Measurements from ENCODE around the gene REEP1. TPM values are rescaled to one million over a fixed set of nuclear protein-coding genes. Genes with fewer than 3 reads are reported as not detected.

Gene REEP1
- total RNA-seq, 1 donor from 2014 or later: 12.0 TPM

DNA sequence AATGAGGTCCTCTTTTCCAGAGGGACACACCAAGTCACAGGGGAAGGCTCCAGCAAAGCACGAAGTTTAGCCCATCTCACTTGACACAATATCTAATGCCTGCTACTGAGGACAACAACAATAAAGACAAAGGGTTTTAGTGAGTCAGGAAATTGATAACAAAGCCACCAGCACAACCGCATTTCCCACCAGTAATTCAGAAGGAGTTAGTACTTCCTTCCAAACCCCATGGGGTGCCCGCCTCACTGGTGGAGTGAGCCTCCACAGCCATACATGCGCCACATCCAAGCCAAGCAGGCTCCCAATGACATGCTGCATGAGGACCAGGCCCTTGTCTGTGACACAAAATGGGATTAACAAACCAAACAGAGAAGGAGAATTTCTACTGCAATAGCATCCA, 98.1 kb downstream of the REEP1 start:
- Mint-ChIP-seq H3K27me3 (no peaks in the 10 kb centered on the region), H3K36me3 (ENCODE audit: insufficient read depth) (no peaks in the 10 kb centered on the region)
- no peak for DNase-seq (ENCODE audit: low spot score, unreplicated experiment)

DNA sequence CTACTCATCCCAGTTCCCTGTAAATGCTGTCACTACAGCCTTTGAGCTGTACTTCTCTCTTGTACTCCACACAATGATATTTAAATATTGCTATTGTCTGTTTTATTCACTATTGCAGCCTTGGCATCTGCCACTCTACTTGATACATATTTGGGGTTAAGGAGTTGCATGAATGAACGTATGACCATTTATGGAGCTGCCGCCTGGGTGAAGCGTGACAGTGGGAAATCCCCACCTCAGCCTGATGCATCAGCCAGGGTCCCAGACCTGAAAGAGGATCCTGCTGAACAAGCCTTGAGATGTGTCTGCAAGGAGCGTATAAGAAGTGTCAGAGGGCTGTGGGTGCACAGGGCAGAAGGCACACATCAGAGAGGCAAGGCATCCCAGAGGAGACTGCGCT, 99.1 kb downstream of the REEP1 start:
- H3K9me3 Mint-ChIP-seq (ENCODE audit: low read depth): no peaks in the 10 kb centered on the region
- TF ChIP-seq CTCF (IDR thresholded peaks at IDR 0.05; ENCODE audit: unreplicated experiment): no peak
- H3K36me3 Mint-ChIP-seq (ENCODE audit: insufficient read depth): no peaks in the 10 kb centered on the region
- H3K4me1 Mint-ChIP-seq (ENCODE audit: low read depth): peaks cover 23% of the 10 kb centered on the region
- no peak for DNase-seq (ENCODE audit: low spot score, unreplicated experiment)
- no peak overlapping the region for H3K27ac Mint-ChIP-seq
- H3K4me3 Mint-ChIP-seq (ENCODE audit: low read depth): no peak overlapping the region
- no peaks in the 10 kb centered on the region for H3K27me3 Mint-ChIP-seq

More for the DNA sequence above, 98.1 kb downstream of the REEP1 start:
- peaks cover 28% of the 10 kb centered on the region for H3K4me1 Mint-ChIP-seq (ENCODE audit: low read depth)
- no peak overlapping the region for H3K4me3 Mint-ChIP-seq (ENCODE audit: low read depth)
- no peak overlapping the region for H3K27ac Mint-ChIP-seq
- no peaks in the 10 kb centered on the region for H3K9me3 Mint-ChIP-seq (ENCODE audit: low read depth)
- TF ChIP-seq CTCF (IDR thresholded peaks at IDR 0.05; ENCODE audit: unreplicated experiment): no peak

- H3K27me3 Mint-ChIP-seq: no peaks in the 10 kb centered on the region
- no peaks in the 10 kb centered on the region for H3K9me3 Mint-ChIP-seq (ENCODE audit: low read depth)
- H3K4me1 Mint-ChIP-seq (ENCODE audit: low read depth): peaks cover 17% of the 10 kb centered on the region
- TF ChIP-seq CTCF (IDR thresholded peaks at IDR 0.05; ENCODE audit: unreplicated experiment): no peak
- no peak for DNase-seq (ENCODE audit: low spot score, unreplicated experiment)
- H3K36me3 Mint-ChIP-seq (ENCODE audit: insufficient read depth): no peaks in the 10 kb centered on the region
- no peak overlapping the region for H3K4me3 Mint-ChIP-seq (ENCODE audit: low read depth)
- H3K27ac Mint-ChIP-seq: no peak overlapping the region
These were observed 100.3 kb downstream of the REEP1 start for GRCh38 chr2:86237172-86237571.

DNA sequence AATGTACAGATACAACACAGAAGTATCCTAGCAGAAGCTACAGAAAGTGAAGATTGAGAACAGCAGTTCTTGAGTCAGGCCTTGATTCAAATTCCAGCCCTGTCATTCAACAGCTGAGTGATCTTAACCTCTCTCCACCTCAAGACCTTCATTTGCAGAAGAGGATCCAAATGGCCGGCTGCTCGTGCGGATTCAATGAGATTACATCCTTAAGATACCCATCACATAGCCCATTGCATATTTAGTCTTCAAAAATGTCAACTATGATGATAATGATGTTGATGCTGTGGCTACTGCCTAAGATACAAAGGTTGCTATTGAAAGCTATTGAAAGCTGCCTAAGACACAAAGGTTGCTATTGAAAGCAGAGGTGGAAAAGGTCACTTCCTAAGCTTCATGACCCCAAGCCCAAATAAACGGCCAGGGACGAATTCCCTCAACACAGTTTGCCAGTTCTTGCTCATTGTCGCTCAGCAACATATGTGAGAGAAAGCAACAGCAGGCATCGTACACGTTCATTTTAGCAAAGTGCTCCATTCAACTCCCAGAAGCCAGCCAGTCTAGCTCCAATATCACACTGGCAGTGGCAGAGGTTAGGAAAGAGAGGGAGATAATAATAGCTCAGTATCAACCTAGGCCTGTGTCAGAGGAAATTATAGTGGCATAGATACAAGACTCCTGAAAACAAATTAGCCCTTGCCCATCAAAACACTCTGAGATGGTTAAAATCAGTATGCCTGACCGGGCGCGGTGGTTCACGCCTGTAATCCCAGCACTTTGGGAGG, 102.0 kb downstream of the REEP1 start:
- Mint-ChIP-seq H3K4me3 (ENCODE audit: low read depth) (no peak overlapping the region), H3K27me3 (no peaks in the 10 kb centered on the region), H3K4me1 (ENCODE audit: low read depth) (peaks cover 15% of the 10 kb centered on the region), H3K27ac (no peak overlapping the region), H3K9me3 (ENCODE audit: low read depth) (no peaks in the 10 kb centered on the region), H3K36me3 (ENCODE audit: insufficient read depth) (no peaks in the 10 kb centered on the region)
- DNase-seq (ENCODE audit: low spot score, unreplicated experiment): no peak
- no peak for TF ChIP-seq CTCF (IDR thresholded peaks at IDR 0.05; ENCODE audit: unreplicated experiment)

DNA sequence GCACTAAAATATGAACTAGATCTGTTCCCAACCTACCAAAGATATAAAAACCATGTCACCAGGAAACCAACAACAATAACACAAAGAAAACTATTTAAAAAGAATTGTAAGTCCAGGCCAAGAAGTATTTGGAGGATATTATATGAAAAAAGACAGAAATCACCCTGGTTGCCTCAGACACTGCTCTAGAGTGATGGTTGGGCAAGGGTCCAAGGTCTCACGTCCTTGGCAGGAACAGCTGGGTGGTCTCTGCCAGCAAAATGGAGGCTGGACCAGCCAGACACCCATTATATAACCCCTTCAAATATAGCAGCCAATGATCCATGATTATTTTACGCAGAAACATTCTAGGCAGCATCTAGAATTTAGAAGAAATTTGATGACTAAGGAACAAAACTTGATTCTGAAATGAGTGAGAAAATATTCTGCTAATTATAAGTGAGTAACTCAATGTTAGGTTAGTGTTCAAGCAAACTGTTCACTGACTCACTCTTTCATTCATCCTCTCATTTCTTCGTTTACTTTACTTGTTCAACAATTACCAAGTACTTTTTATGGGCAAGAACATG, 102.8 kb downstream of the REEP1 start:
- peaks cover 15% of the 10 kb centered on the region for H3K4me1 Mint-ChIP-seq (ENCODE audit: low read depth)
- no peak overlapping the region for H3K27ac Mint-ChIP-seq

More for the DNA sequence above, 102.8 kb downstream of the REEP1 start:
- no peak for TF ChIP-seq CTCF (IDR thresholded peaks at IDR 0.05; ENCODE audit: unreplicated experiment)
- Mint-ChIP-seq H3K27me3 (no peaks in the 10 kb centered on the region), H3K36me3 (ENCODE audit: insufficient read depth) (no peaks in the 10 kb centered on the region), H3K4me3 (ENCODE audit: low read depth) (no peak overlapping the region), H3K9me3 (ENCODE audit: low read depth) (no peaks in the 10 kb centered on the region)
- no peak for DNase-seq (ENCODE audit: low spot score, unreplicated experiment)
